ENCODE measurements around the gene PHLPP1. TPM values are rescaled to one million over a fixed set of nuclear protein-coding genes. Genes with fewer than 3 reads are reported as not detected.

PHLPP1 gene
- total RNA-seq, 2 donors from 2014 or later, result 8.6 to 20.8 TPM

DNA sequence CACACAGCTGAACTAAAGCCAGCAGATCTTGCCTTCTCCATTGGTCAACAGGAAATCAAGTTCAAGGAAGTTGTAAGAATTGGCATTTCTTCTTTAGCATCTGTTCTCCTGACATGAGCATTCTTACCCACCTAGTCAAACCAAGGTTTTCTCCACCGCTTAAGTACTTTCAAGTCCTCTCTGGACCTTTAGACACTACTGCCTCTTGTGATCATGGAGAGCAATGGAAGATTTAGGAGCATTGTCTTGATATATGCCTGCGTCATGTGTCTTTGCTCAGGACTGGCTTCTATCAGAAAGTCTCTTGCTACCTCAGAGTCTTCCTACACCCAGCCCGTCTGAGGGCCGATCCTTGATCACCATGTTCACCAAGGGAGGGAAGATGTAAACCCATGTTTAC lies 262.2 kb downstream of the PHLPP1 start:
- DNase-seq (no peak), ATAC-seq (no peak)
- Histone ChIP-seq H3K4me3 (no peak overlapping the region), H3K27me3 (no peaks in the 10 kb centered on the region), H3K36me3 (replicated peaks in 1 of 2; ENCODE audit: insufficient read depth in 1 of 2, low read depth in 2 of 2) (peaks cover 0 to 7% of the 10 kb centered on the region in 2 donors), H3K9me3 (no peaks in the 10 kb centered on the region), H3K27ac (no peak overlapping the region), H3K4me1 (peaks cover 3% of the 10 kb centered on the region)
- intact Hi-C loops (cut with DNase I), result loop anchor here (5.0 kb wide), 1 partner anchor 275 kb away; no protein-coding TSS in a partner anchor
- TF ChIP-seq, protein P1, sequence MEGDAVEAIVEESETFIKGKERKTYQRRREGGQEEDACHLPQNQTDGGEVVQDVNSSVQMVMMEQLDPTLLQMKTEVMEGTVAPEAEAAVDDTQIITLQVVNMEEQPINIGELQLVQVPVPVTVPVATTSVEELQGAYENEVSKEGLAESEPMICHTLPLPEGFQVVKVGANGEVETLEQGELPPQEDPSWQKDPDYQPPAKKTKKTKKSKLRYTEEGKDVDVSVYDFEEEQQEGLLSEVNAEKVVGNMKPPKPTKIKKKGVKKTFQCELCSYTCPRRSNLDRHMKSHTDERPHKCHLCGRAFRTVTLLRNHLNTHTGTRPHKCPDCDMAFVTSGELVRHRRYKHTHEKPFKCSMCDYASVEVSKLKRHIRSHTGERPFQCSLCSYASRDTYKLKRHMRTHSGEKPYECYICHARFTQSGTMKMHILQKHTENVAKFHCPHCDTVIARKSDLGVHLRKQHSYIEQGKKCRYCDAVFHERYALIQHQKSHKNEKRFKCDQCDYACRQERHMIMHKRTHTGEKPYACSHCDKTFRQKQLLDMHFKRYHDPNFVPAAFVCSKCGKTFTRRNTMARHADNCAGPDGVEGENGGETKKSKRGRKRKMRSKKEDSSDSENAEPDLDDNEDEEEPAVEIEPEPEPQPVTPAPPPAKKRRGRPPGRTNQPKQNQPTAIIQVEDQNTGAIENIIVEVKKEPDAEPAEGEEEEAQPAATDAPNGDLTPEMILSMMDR (IDR thresholded peaks at IDR 0.05), result no peak
- TF ChIP-seq POLR2A (IDR thresholded peaks at IDR 0.05), result no peak
- WGBS, 2 donors, result 92 to 94% methylated on average over 4 of the region's 4 CpGs

DNA sequence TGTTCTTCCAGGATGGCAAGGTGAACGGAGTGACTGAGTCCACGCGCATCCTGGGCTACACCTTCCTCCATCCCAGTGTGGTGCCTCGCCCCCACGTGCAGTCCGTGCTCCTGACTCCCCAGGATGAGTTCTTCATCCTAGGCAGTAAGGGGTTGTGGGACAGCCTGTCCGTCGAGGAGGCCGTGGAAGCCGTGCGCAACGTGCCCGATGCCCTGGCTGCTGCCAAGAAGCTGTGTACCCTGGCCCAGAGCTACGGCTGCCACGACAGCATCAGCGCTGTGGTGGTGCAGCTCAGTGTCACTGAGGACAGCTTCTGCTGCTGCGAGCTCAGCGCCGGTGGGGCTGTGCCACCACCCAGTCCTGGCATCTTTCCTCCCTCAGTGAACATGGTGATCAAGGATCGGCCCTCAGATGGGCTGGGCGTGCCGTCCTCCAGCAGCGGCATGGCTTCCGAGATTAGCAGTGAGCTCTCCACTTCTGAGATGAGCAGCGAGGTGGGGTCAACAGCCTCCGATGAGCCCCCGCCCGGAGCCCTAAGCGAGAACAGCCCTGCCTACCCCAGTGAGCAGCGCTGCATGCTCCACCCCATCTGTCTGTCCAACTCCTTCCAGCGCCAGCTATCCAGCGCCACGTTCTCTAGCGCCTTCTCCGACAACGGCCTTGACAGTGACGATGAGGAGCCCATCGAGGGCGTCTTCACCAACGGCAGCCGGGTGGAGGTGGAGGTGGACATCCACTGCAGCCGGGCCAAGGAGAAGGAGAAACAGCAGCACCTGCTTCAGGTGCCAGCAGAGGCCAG lies 263.1 kb downstream of the PHLPP1 start:
- Histone ChIP-seq H3K27ac (no peak overlapping the region), H3K4me3 (no peak overlapping the region), H3K9me3 (no peaks in the 10 kb centered on the region), H3K27me3 (no peaks in the 10 kb centered on the region), H3K4me1 (peaks cover 5% of the 10 kb centered on the region), H3K36me3 (replicated peaks in 1 of 2; ENCODE audit: insufficient read depth in 1 of 2, low read depth in 2 of 2) (peaks cover 0 to 7% of the 10 kb centered on the region in 2 donors)
- DNase-seq (no peak), ATAC-seq (peak; percentile 12)
- WGBS, 2 donors, result 95% methylated on average over 28 to 41 of the region's 42 CpGs
- intact Hi-C loops (cut with DNase I), result loop anchor here (5.0 kb wide), 1 partner anchor 276 kb away; no protein-coding TSS in a partner anchor
- TF ChIP-seq, protein P1 (IDR thresholded peaks at IDR 0.05), result no peak
- TF ChIP-seq POLR2A (IDR thresholded peaks at IDR 0.05), result no peak

DNA sequence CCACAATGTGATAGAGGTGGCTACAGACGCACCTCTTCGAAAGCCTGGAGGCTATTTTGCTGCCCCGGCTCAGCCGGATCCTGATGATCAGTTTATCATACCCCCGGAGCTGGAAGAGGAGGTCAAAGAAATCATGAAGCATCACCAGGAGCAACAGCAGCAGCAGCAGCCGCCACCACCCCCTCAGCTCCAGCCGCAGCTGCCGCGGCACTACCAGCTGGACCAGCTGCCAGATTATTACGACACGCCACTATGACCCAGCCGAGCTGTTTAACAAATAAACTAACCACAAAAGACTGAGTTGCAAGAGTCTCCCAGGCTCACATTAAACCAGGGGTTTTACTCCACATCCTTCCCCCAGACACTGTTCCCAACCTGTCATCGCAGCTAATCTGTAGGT lies 263.8 kb downstream of the PHLPP1 start:
- intact Hi-C loops (cut with DNase I), result loop anchor here (5.0 kb wide), 1 partner anchor 277 kb away; no protein-coding TSS in a partner anchor
- Histone ChIP-seq H3K4me3 (no peak overlapping the region), H3K27ac (no peak overlapping the region), H3K27me3 (no peaks in the 10 kb centered on the region), H3K4me1 (peaks cover 5% of the 10 kb centered on the region), H3K9me3 (no peaks in the 10 kb centered on the region), H3K36me3 (replicated peaks in 1 of 2; ENCODE audit: insufficient read depth in 1 of 2, low read depth in 2 of 2) (peaks cover 0 to 7% of the 10 kb centered on the region in 2 donors)
- WGBS, 2 donors, result 77 to 82% methylated on average over 10 to 13 of the region's 13 CpGs
- ATAC-seq (no peak), DNase-seq (peak in 2 of 4 donors; percentile 21 to 38)
- TF ChIP-seq, protein P1 (IDR thresholded peaks at IDR 0.05), result no peak
- TF ChIP-seq POLR2A (IDR thresholded peaks at IDR 0.05), result no peak

DNA sequence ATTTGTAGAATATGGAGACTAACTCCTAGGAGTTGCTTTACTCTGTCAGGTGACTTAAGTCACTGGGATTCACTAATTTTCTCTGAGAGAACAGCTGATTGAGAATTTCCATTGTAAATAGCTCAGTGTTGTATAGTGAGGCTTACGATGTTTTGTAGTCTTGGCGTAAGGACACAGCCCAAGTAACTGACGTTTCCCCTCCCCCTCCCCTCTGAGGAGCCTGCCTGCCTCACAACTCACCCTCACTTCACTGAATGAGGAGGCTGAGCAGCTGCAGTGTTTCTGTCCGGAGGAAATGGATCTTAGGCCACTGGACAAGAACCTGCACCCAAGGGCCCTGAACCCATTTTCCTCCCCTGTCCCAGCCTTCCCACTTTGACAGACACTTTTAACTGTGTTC lies 264.6 kb downstream of the PHLPP1 start:
- no peaks in the 10 kb centered on the region for H3K27me3 ChIP-seq
- H3K4me1 ChIP-seq, result peaks cover 5% of the 10 kb centered on the region
- H3K9me3 ChIP-seq, result no peaks in the 10 kb centered on the region
- TF ChIP-seq, protein P1 (IDR thresholded peaks at IDR 0.05), result no peak
- no peak for TF ChIP-seq POLR2A (IDR thresholded peaks at IDR 0.05)
- DNase-seq (no peak), ATAC-seq (no peak)
- intact Hi-C loops (cut with DNase I), result loop anchor here (5.0 kb wide), 1 partner anchor 278 kb away; no protein-coding TSS in a partner anchor
- no peak overlapping the region for H3K27ac ChIP-seq
- peaks cover 0 to 7% of the 10 kb centered on the region in 2 donors for H3K36me3 ChIP-seq (replicated peaks in 1 of 2; ENCODE audit: insufficient read depth in 1 of 2, low read depth in 2 of 2)
- WGBS, 2 donors, result 69 to 73% methylated on average over 3 to 4 of the region's 4 CpGs
- H3K4me3 ChIP-seq, result no peak overlapping the region
